HG03060 (cell line): ENCODE measurements around the gene RCOR3.

Source experiments
- ATAC-seq: cut with Tn5 transposase; IDR thresholded peaks from one replicate; pipeline ENCODE4 v1.9.1; 2021; ENCODE audit warnings: low read depth, moderate number of reproducible peaks; ENCODE audit not compliant: unreplicated experiment

Gene RCOR3

DNA sequence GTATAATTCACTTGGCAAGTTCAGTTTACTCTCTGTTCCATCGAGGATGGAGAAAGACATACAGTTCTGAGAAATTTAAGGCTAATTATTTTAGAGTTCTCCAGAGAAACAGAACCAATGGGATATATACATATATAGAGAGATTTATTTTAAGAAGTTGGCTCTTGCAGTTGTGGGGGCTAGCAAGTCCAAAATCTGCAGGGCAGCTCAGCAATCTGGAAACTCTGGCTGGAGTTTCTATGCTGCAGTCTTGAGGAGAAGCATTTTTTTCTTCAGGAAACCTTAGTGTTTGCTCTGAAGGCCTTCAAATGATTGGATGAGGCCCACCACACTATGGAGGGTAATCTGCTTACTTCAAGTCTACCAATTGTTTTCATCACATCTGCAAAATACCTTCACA lies 102.0 kb downstream of the RCOR3 start:
- no peak for ATAC-seq
